GM12801 (cell line): Measurements from ENCODE around the gene KCNIP2.

Experiments
- TF ChIP-seq, protein P1 (sequence below): IDR thresholded peaks from one replicate; pipeline ENCODE4 v1.5.1; 2011; ENCODE audit warnings: control low read depth; ENCODE audit not compliant: insufficient read length; ENCODE audit errors: extremely low read depth

KCNIP2 gene

DNA sequence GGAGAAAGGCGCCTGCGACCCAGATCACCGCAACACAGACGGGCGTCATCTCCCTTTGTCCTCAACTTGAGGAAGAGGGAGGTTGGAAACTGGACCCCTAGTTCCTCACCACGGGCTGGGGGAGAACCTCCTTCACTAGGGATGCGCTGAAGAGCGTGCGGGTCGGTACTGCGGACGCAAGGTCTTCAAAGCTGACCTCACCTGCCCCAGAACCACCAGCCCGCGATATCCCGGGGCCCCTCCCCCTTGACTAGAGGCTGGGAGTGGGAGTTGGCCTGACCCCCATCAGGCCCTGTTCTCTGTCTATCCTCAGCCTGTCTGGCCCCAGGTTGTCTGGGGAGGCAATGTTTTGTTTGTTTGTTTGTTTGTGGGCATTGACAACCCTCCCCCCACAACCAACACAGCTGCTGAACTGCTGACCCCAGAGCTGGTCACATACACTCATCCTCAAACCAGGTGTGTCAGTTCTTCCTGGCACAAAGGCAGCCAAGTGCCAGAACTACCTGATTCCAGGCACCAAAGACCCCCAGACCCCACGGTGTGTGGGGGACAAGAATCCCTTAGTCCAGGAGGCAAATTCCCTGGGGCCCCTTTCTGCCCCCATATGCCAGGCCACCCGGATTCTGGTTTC lies 63.3 kb downstream of the KCNIP2 start:
- TF ChIP-seq, protein P1, sequence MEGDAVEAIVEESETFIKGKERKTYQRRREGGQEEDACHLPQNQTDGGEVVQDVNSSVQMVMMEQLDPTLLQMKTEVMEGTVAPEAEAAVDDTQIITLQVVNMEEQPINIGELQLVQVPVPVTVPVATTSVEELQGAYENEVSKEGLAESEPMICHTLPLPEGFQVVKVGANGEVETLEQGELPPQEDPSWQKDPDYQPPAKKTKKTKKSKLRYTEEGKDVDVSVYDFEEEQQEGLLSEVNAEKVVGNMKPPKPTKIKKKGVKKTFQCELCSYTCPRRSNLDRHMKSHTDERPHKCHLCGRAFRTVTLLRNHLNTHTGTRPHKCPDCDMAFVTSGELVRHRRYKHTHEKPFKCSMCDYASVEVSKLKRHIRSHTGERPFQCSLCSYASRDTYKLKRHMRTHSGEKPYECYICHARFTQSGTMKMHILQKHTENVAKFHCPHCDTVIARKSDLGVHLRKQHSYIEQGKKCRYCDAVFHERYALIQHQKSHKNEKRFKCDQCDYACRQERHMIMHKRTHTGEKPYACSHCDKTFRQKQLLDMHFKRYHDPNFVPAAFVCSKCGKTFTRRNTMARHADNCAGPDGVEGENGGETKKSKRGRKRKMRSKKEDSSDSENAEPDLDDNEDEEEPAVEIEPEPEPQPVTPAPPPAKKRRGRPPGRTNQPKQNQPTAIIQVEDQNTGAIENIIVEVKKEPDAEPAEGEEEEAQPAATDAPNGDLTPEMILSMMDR, result no peak

DNA sequence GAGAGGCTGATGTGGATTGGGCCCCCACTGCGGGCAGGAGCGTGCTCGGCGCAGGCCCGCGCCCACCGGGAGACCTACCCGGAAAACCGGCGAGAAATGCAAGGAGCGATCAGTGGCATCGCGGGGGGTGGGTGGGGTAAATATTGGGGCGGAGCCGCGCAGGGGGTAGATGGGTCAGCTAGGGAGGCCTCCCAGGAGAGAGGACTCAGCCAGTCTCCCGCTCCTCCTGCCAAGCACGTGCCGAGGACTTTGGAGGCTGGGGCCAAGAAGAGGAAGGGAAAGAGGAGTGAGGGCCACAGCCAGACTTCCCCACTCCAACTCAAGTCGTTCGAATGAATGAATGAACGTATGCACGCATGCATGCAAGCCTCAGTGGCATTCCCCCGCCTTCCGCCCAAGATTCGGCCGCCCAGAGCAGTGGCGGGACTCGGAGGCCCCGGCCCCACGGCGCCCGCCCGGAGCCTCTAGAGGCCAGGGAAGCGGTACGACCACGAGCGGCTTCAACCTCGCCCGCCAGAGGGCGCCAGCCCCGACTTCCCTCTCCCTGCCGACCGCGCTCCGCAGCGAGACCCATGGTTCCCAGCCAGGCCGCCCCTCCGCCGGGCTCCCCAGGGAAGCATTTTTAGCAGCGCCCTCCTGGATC lies 63.9 kb downstream of the KCNIP2 start:
- TF ChIP-seq, protein P1, result no peak

DNA sequence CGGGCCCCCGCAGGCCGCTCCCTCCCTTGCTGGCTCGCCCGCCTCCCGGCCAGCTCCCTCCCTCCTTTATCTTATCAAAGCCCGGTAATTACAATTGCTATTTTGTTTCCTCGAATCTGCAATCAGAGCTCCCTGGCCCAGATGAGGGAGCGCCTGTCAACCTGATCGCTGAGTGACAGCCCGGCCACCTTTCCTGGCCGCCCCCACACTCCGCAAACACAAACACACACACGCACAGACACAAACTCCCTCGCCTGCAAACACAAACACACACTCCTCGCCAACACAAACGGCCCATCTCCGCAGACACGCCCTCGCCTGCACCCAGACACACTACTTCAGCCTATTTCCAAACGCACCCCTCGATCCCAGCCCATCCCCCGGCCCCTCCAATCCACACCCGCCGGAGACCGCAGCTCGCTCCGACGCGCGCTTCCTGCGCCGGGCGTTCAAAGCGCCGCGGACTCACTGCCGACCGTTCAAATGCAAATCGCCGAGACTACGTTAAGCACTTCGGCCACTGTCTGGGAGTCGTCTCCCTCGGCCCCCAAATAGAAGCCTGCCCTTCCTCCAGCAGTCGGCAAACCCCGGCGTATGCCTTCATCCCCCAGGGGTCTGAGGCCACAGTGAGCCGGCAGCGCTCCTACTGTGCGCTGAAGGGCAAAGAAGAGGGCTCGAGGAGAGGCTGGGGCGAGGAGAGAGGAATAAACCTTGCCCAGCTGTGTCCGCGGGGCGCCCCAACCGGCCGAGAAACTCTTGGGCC lies 64.6 kb downstream of the KCNIP2 start:
- TF ChIP-seq, protein P1, result no peak

DNA sequence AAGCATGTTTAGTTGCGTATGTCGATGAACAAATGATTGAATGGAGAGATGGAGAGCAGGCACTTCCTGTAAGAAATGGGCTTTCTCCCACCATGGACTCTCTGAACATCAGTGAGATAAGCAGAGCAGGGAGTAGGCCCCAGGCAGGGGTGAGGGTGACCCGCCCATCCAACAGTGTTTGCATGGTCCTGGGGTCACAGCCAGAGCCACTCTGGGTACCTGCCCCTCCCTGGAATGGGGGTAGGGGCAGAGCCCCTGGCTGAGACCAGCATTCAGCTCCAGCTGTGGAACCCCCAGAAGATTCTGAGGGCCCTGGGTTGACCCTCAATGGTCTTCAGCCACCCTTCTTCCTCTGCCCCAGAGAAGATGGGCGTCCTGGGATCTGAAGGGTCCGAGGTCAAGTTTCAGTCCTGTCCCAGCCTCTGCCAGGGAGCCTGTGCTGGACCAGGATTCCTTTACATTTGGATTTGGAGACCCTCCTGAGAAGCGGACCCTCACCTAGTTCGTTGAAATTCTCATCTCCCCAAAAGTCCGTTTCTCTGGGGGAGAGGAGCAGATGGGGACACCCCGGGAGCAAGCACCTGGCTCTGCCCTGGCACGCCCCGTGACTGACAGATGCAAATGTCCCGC lies 65.3 kb downstream of the KCNIP2 start:
- TF ChIP-seq, protein P1, result no peak

DNA sequence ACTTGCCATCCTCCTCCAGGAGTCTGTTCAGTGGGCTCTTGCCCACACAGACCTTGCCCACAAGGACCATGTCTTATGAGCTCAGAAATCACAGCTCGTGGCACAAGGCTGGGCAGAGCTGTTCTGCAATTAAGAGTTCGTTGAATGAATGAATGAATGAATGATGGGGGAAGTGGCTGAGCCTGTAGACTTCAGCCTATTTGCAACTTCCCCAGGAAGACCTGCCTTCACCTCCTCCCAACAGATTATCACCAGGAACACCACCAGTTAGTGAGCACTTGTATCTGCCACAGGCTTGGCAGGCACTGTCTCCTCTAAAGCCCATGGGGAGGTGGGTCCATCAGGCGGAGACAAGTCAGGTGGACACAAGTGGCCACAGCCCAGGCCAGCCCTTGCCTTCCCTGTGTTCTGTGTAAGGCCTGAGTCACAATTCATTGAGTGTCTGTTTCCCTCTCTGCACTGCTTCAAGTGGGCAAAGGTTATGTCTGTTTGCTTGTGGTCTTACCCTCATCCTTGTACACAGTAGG lies 65.9 kb downstream of the KCNIP2 start:
- TF ChIP-seq, protein P1, result no peak

DNA sequence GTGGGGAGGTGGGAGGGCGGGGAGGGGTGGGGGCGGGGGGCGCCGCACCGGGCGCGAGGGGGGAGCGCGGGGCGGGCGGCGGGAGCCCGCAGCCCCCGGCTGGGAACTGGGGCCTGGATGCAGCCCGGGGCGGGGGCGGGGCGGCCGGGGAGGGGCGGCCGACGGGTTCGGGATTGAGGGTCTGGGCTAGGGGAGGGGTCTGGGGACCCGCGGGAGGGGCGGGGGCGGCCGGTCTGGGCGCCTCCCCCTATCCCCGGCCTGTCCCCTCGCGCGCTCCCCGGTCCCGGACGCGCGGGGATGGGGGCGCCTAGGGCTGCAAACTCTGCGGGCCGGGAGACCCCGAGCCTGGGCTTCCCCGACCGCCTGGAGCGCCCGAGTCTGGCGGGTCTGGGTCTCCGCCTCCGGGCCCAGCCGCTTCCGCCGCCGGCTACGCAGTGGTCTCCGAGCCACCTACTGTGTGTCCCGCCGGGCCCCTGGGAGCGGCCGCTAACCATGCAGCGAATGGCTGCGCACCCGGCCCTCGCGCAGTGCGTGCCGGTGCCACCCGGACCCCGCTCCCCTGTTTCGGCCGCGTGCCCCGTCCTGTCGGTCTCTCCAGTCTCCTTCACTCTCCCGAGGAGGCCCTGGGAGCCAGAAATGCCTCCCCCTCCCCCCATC lies 67.3 kb downstream of the KCNIP2 start:
- TF ChIP-seq, protein P1, result no peak
